Measurements from ENCODE around the gene AKAP8. TPM values are rescaled to one million over a fixed set of nuclear protein-coding genes. Genes with fewer than 3 reads are reported as not detected.

AKAP8 gene
- total RNA-seq, 2 experiments from 2014 or later = 47.6 to 48.2 TPM

DNA sequence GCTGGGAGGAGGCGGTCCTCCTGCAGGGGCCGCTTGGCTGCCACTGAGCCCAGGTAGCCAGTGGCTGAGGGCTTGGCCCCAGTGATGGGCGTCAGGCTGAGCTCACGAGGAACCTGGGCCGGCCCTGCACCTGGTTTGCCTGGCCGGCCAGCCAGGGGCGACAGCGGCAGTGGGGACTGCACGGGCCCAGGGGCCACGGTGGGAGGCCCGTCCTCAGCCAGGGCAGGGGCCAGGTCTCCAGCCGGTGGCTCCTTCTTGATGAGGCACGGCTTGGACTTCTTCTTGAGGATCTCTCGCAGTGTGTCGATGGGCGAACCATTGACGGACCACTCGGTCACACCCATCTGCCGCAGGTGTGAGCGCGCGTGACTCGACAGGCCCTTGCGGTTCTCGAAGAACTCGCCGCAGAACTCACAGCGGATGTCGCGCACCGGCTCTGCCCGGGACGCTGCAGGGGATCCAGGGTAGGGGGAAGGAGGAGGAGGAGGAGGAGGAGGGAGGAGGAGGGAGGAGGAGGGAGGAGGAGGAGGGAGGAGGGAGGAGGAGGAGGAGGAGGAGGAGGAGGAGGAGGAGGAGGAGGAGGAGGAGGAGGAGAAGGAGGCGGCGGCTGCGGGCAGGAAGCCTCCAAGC is 45.8 kb upstream of the AKAP8 start:
- Mint-ChIP-seq H3K4me1 (ENCODE audit: low read depth) (peaks cover 3% of the 10 kb centered on the region), H3K27me3 (no peaks in the 10 kb centered on the region), H3K36me3 (ENCODE audit: low read depth) (peaks cover 45% of the 10 kb centered on the region), H3K27ac (no peak overlapping the region), H3K9me3 (peaks cover 4% of the 10 kb centered on the region), H3K4me3 (no peak overlapping the region)
- intact Hi-C loops (cut with micrococcal nuclease) = no loop called here
- TF ChIP-seq, protein P1, sequence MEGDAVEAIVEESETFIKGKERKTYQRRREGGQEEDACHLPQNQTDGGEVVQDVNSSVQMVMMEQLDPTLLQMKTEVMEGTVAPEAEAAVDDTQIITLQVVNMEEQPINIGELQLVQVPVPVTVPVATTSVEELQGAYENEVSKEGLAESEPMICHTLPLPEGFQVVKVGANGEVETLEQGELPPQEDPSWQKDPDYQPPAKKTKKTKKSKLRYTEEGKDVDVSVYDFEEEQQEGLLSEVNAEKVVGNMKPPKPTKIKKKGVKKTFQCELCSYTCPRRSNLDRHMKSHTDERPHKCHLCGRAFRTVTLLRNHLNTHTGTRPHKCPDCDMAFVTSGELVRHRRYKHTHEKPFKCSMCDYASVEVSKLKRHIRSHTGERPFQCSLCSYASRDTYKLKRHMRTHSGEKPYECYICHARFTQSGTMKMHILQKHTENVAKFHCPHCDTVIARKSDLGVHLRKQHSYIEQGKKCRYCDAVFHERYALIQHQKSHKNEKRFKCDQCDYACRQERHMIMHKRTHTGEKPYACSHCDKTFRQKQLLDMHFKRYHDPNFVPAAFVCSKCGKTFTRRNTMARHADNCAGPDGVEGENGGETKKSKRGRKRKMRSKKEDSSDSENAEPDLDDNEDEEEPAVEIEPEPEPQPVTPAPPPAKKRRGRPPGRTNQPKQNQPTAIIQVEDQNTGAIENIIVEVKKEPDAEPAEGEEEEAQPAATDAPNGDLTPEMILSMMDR (IDR thresholded peaks at IDR 0.05) = no peak
- ChIA-PET POLR2A (interaction anchor here (1.0 to 1.9 kb wide), 4 partner anchors 8 to 126 kb away, joined by 3 to 7 read pairs (median 3); no protein-coding TSS in a partner anchor), CTCF (no interaction called here)
- no peak for ATAC-seq
- no peak for DNase-seq

DNA sequence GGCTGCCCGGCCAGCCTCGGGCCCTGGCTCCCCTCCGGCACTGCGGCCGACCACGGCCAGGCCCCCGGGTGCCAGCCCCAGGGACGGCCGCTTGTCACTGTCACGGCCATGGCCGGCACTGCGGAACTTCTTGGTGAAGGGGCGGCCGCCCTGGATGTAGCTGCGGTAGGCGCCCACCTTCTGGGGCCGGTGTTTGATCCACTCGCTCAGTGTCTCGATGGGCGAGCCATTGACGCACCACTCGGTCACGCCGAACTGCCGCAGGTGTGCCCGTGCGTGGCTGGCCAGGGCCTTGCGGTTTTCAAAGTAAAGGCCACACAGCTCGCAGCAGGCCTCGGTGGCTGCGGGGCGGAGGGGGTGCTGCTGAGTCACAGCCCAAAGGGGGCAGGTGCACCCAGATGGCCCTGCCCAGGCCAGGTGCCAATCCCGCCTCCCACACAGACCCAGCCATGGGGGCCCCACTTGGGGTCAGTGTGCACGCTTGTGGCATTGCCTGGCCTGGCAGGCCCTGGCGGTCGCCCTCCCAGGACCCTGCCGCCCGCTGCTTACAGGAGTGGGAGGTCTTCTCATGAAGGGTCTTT is 45.2 kb upstream of the AKAP8 start:
- no peak overlapping the region for H3K27ac Mint-ChIP-seq
- ChIA-PET CTCF (no interaction called here), POLR2A (interaction anchor here (1.1 to 1.9 kb wide), 2 partner anchors 8 to 9 kb away, joined by 3 to 7 read pairs; no protein-coding TSS in a partner anchor)
- TF ChIP-seq, protein P1 (IDR thresholded peaks at IDR 0.05) = no peak
- DNase-seq (no peak), ATAC-seq (no peak)
- no peak overlapping the region for H3K4me3 Mint-ChIP-seq
- H3K4me1 Mint-ChIP-seq (ENCODE audit: low read depth) = peaks cover 4% of the 10 kb centered on the region
- no peaks in the 10 kb centered on the region for H3K27me3 Mint-ChIP-seq
- H3K36me3 Mint-ChIP-seq (ENCODE audit: low read depth) = peaks cover 43% of the 10 kb centered on the region
- intact Hi-C loops (cut with micrococcal nuclease) = no loop called here
- H3K9me3 Mint-ChIP-seq = peaks cover 4% of the 10 kb centered on the region

GRCh38 chr19:15424121-15424520 is 44.5 kb upstream of the AKAP8 start:
- Mint-ChIP-seq H3K27me3 (no peaks in the 10 kb centered on the region), H3K27ac (no peak overlapping the region), H3K4me1 (ENCODE audit: low read depth) (peaks cover 10% of the 10 kb centered on the region), H3K9me3 (peaks cover 4% of the 10 kb centered on the region), H3K36me3 (ENCODE audit: low read depth) (peaks cover 43% of the 10 kb centered on the region), H3K4me3 (no peak overlapping the region)
- intact Hi-C loops (cut with micrococcal nuclease) = no loop called here
- POLR2A ChIA-PET = interaction anchor here (1.9 kb wide), 1 partner anchor 9 kb away, joined by 7 read pairs; no protein-coding TSS in a partner anchor
- DNase-seq = no peak
- ATAC-seq = no peak
- TF ChIP-seq, protein P1 (IDR thresholded peaks at IDR 0.05) = no peak
- CTCF ChIA-PET = no interaction called here

DNA sequence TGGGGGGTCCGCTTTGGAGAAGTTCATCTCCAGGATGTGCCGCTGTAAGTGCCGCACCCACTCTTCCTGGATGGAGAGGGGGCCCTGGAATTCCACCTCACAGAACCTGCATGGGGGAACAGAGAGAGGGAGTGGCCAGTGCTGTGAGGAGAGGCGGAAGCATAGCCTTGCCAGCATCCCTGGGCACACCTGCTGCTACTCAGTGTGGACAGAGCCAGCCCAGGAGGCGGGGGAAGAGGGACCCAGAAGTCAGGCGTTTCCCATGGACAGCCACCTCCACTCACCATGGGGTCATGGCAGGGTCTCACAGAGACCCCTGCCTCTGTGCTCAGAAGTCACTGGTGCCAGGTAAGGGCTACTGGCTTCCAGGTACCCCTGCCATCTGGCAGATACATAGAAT is 43.5 kb upstream of the AKAP8 start:
- no peak for DNase-seq
- intact Hi-C loops (cut with micrococcal nuclease) = no loop called here
- Mint-ChIP-seq H3K4me3 (no peak overlapping the region), H3K4me1 (ENCODE audit: low read depth) (peaks cover 10% of the 10 kb centered on the region), H3K9me3 (peaks cover 4% of the 10 kb centered on the region), H3K27me3 (no peaks in the 10 kb centered on the region), H3K27ac (no peak overlapping the region), H3K36me3 (ENCODE audit: low read depth) (peaks cover 44% of the 10 kb centered on the region)
- ChIA-PET POLR2A (interaction anchor here (1.9 kb wide), 1 partner anchor 10 kb away, joined by 7 read pairs; no protein-coding TSS in a partner anchor), CTCF (no interaction called here)
- TF ChIP-seq, protein P1 (IDR thresholded peaks at IDR 0.05) = no peak
- ATAC-seq = no peak
